Stimulated activated CD8-positive, alpha-beta memory T cell treated with anti-CD3 and anti-CD28 coated beads, Interleukin-7, amount 100 ng/mL, for 4 hours (primary cell): ENCODE data around the gene C5orf46.
"Not testable (repeated sequence)": the region's sequence is repeated elsewhere in the genome, so short reads cannot be mapped to it uniquely, and the experiment has no call there.

Experiments used
- DNase-seq, 2 donors: peaks; one replicate each; pipeline ENCODE4 v3.0.0-alpha.2; 2020; ENCODE audit warnings: low read depth in 2 of 2

The C5orf46 gene

GRCh38 chr5:147906326-147907095 lies at the start of gene C5orf46:
Gene C5orf46 (minus strand): TSS chr5:147906538. CDS start chr5:147906501, 37 bp downstream.
- no peak for DNase-seq

GRCh38 chr5:147954971-147955370 lies 48.6 kb upstream of the C5orf46 start:
- no peak for DNase-seq

- DNase-seq = no peak
These were observed 43.6 kb upstream of the C5orf46 start for GRCh38 chr5:147949711-147950573.

GRCh38 chr5:147946658-147947274 lies 40.4 kb upstream of the C5orf46 start:
- not testable (repeated sequence) for DNase-seq

GRCh38 chr5:147939431-147940114 lies 33.2 kb upstream of the C5orf46 start:
- no peak for DNase-seq

GRCh38 chr5:147935032-147935431 lies 28.7 kb upstream of the C5orf46 start:
- DNase-seq = no peak

- DNase-seq = no peak
These were observed 24.4 kb upstream of the C5orf46 start for GRCh38 chr5:147930769-147931168.

GRCh38 chr5:147927901-147928300 lies 21.6 kb upstream of the C5orf46 start:
- DNase-seq = no peak

GRCh38 chr5:147925020-147925419 lies 18.7 kb upstream of the C5orf46 start:
- DNase-seq = no peak

GRCh38 chr5:147921136-147921535 lies 14.8 kb upstream of the C5orf46 start:
- no peak for DNase-seq

GRCh38 chr5:147920420-147921030 lies 14.2 kb upstream of the C5orf46 start:
- DNase-seq = no peak

GRCh38 chr5:147918899-147919298 lies 12.6 kb upstream of the C5orf46 start:
- DNase-seq = no peak

GRCh38 chr5:147918101-147918685 lies 11.9 kb upstream of the C5orf46 start:
- no peak for DNase-seq

- DNase-seq = no peak
These were observed 7.4 kb upstream of the C5orf46 start for GRCh38 chr5:147913786-147914185.

- no peak for DNase-seq
These were observed 5.7 kb upstream of the C5orf46 start for GRCh38 chr5:147912011-147912410.

GRCh38 chr5:147911427-147911826 lies 5.1 kb upstream of the C5orf46 start:
- no peak for DNase-seq

GRCh38 chr5:147904110-147904509 lies 2.2 kb downstream of the C5orf46 start:
- DNase-seq = no peak

GRCh38 chr5:147902609-147903115 lies 3.7 kb downstream of the C5orf46 start:
- no peak for DNase-seq

GRCh38 chr5:147901599-147902039 lies 4.7 kb downstream of the C5orf46 start:
- DNase-seq = no peak

GRCh38 chr5:147898875-147899401 lies 7.4 kb downstream of the C5orf46 start:
- no peak for DNase-seq
